B cell (primary cell): ENCODE results near the gene PTPRT. TPM values are rescaled to one million over a fixed set of nuclear protein-coding genes. Genes with fewer than 3 reads are reported as not detected.

Experiments used
- ATAC-seq: fragments of 200-7000 bp; cut with Tn5 transposase; one replicate; pipeline ENCODE4 v1.10.0; 2021; ENCODE audit warnings: low read depth, mild to moderate bottlenecking, moderate number of reproducible peaks, moderate library complexity
- CTCF ChIA-PET: fragments of 350-600 bp; sonication (Branson Sonifier 250); formaldehyde crosslinking; loops from one replicate; lab custom pipeline; 2021; ENCODE audit warnings: antibody characterized with exemption, inconsistent platforms; lab: Charles Lee
- POLR2A ChIA-PET: fragments of 350-600 bp; sonication (Branson Sonifier 250); formaldehyde crosslinking; loops from one replicate; lab custom pipeline; 2021; ENCODE audit warnings: antibody characterized with exemption; lab: Charles Lee
- DNase-seq: peaks from one replicate; pipeline ENCODE4 v3.0.0; 2013
- H2AFZ ChIP-seq: 2 replicates; pipeline ENCODE4 v1.6.1; 2012; ENCODE audit warnings: mild to moderate bottlenecking, low read depth, low read length; ENCODE audit not compliant: insufficient read depth, poor library complexity, severe bottlenecking
- H3K27ac ChIP-seq, 2 donors: 1 replicate in 1 of 2; 2 replicates in 1 of 2; pipeline ENCODE4 v1.5.1; 2012 to 2013; ENCODE audit warnings: low read length in 2 of 2, mild to moderate bottlenecking in 2 of 2, moderate library complexity in 1 of 2
- H3K27me3 ChIP-seq, 4 experiments: fragments of 200-600 bp in 1 of 4; sonication (generic) in 1 of 4; replicated peaks in 1 of 4; 1 replicate in 2 of 4; 2 replicates in 2 of 4; pipeline versions ENCODE4 v1.6.1 to v1.7.0; 2013 to 2016; ENCODE audit warnings: low read length in 3 of 4, mild to moderate bottlenecking in 2 of 4, mixed read lengths in 1 of 4, moderate library complexity in 1 of 4; ENCODE audit not compliant: insufficient read depth in 4 of 4, control insufficient read depth in 3 of 4; ENCODE audit errors: control extremely low read depth in 1 of 4
- H3K36me3 ChIP-seq, 2 experiments: replicated peaks in 1 of 2; 1 replicate in 1 of 2; 2 replicates in 1 of 2; pipeline versions ENCODE4 v1.6.1 to v1.7.1; 2013; ENCODE audit warnings: low read length in 1 of 2; ENCODE audit not compliant: insufficient read depth in 2 of 2, control insufficient read depth in 1 of 2; ENCODE audit errors: control extremely low read depth in 1 of 2, extremely low read depth in 1 of 2
- H3K4me1 ChIP-seq, 2 donors: fragments of 200-600 bp in 1 of 2; sonication (generic) in 1 of 2; 1 replicate in 1 of 2; 2 replicates in 1 of 2; pipeline versions ENCODE4 v1.5.1 to v1.6.1; 2013 to 2017; ENCODE audit warnings: low read length in 2 of 2; ENCODE audit not compliant: control insufficient read depth in 2 of 2, insufficient read depth in 2 of 2
- H3K4me2 ChIP-seq: replicated peaks from 2 replicates; pipeline ENCODE3; 2012; ENCODE audit warnings: mild to moderate bottlenecking, low read depth, low read length; ENCODE audit not compliant: poor library complexity, severe bottlenecking
- H3K4me3 ChIP-seq, 5 experiments: fragments of 200-600 bp in 1 of 5; sonication (generic) in 1 of 5; 1 replicate in 3 of 5; 2 replicates in 2 of 5; pipeline versions ENCODE4 v1.5.1 to v1.7.0; 2011 to 2016; ENCODE audit warnings: low read length in 4 of 5, mild to moderate bottlenecking in 4 of 5, low read depth in 2 of 5, control low read depth in 1 of 5, moderate library complexity in 1 of 5; ENCODE audit not compliant: insufficient read depth in 1 of 5; ENCODE audit errors: control extremely low read depth in 1 of 5, extremely low read depth in 1 of 5
- H3K79me2 ChIP-seq: fragments of 200-600 bp; sonication (generic); one replicate; pipeline ENCODE4 v1.6.0; 2016; ENCODE audit warnings: low read length; ENCODE audit not compliant: control insufficient read depth, insufficient read depth
- H3K9ac ChIP-seq: fragments of 200-600 bp; sonication (generic); 2 replicates; pipeline ENCODE4 v1.6.1; 2017; ENCODE audit warnings: mild to moderate bottlenecking, low read length, moderate library complexity
- H3K9me3 ChIP-seq, 3 donors: one replicate each; pipeline versions ENCODE4 v1.6.1 to v1.7.1; 2013; ENCODE audit warnings: low read length in 2 of 3; ENCODE audit not compliant: control insufficient read depth in 2 of 3, insufficient read depth in 1 of 3; ENCODE audit errors: control extremely low read depth in 1 of 3
- H4K20me1 ChIP-seq: 2 replicates; pipeline ENCODE4 v1.6.0; 2012; ENCODE audit warnings: mild to moderate bottlenecking, low read length; ENCODE audit not compliant: insufficient read depth, control insufficient read depth, poor library complexity, severe bottlenecking
- H3K27ac Mint-ChIP-seq: one replicate; pipeline ENCODE4 v1.8.0; 2021; ENCODE audit warnings: mixed read lengths
- H3K27me3 Mint-ChIP-seq: one replicate; pipeline ENCODE4 v1.8.0; 2021; ENCODE audit warnings: mixed read lengths
- H3K4me1 Mint-ChIP-seq: one replicate; pipeline ENCODE4 v1.8.0; 2021; ENCODE audit warnings: mixed read lengths
- H3K4me3 Mint-ChIP-seq: one replicate; pipeline ENCODE4 v1.8.0; 2021; ENCODE audit warnings: mixed read lengths
- H3K9me3 Mint-ChIP-seq: one replicate; pipeline ENCODE4 v1.8.0; 2022; ENCODE audit warnings: mixed read lengths; ENCODE audit not compliant: insufficient read depth
- EZH2 ChIP-seq: IDR thresholded peaks from 2 replicates; pipeline ENCODE4 v1.6.1; 2012; ENCODE audit warnings: borderline replicate concordance, low read depth, mild to moderate bottlenecking, moderate library complexity, low read length; ENCODE audit not compliant: insufficient read depth, poor library complexity, severe bottlenecking
- whole genome bisulfite sequencing: methylation state at CpG from one replicate; pipeline ENCODE4 v1.1.5; 2013; ENCODE audit warnings: missing lambda C conversion rate; ENCODE audit not compliant: insufficient coverage; 5-methylcytosine and 5-hydroxymethylcytosine counted together
- intact Hi-C: fragments of 100-400 bp; cut with micrococcal nuclease; formaldehyde crosslinking; loops from one replicate; pipeline ENCODE4 v1.10.0; 2022
- polyA plus RNA-seq: library from polyadenylated mRNA; depleted of rRNA; stranded (reverse); fragments of >200 nt; gene quantifications from 2 replicates; pipeline ENCODE4 v1.2.3, GENCODE V29; 2012
- total RNA-seq, 2 donors: library from RNA; stranded (reverse); fragments of 120-200 nt in 1 of 2; gene quantifications; 1 replicate in 1 of 2; 2 replicates in 1 of 2; pipeline versions ENCODE4 v1.2.3 to v1.2.4, GENCODE V29; 2013 to 2022
- TF ChIP-seq, protein P1 (sequence below): fragments of 200-600 bp; IDR thresholded peaks from one replicate; pipeline ENCODE4 v1.8.0; 2022; ENCODE audit warnings: antibody characterized with exemption, mild to moderate bottlenecking

The PTPRT gene
- total and polyA plus RNA-seq, 2 donors (not counting 1 experiment from before 2014, with no cell fraction given) = not detected

DNA sequence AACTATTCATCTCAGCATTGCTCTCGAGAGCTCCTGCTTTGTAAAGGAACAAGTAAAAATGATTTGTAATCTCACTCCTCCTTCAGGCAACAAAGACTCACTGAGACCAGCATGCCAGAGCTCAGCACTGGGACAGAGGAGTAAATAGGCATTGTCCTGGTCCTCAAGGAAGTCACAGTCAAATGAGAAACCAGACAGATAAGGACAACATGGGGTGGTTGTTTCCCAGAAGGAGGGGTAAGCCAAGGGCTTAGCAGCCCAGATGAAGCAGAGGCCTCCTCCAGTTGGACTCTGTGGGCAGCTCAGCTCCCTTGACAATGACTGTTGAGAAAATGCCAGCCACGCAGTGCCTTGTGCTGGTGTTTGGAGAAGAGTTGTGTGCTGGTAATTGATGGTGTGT, 1145.8 kb downstream of the PTPRT start:
- H4K20me1 ChIP-seq = no peaks in the 10 kb centered on the region
- CTCF ChIA-PET = no interaction called here
- no peaks in the 10 kb centered on the region for H3K79me2 ChIP-seq
- no peaks in the 10 kb centered on the region for H3K4me1 Mint-ChIP-seq
- no peak overlapping the region for H3K9ac ChIP-seq
- H3K4me2 ChIP-seq = no peak overlapping the region
- no peak overlapping the region for H2AFZ ChIP-seq
- no peak overlapping the region for H3K4me3 Mint-ChIP-seq
- POLR2A ChIA-PET = no interaction called here
- ATAC-seq (no peak), DNase-seq (no peak)
- no peaks in the 10 kb centered on the region for H3K9me3 ChIP-seq
- H3K27ac Mint-ChIP-seq = no peak overlapping the region
- H3K27me3 Mint-ChIP-seq = peaks cover 4% of the 10 kb centered on the region
- H3K27me3 ChIP-seq = no peaks in the 10 kb centered on the region
- intact Hi-C loops = no loop called here
- H3K27ac ChIP-seq = no peak overlapping the region
- no peak for TF ChIP-seq EZH2
- TF ChIP-seq, protein P1, sequence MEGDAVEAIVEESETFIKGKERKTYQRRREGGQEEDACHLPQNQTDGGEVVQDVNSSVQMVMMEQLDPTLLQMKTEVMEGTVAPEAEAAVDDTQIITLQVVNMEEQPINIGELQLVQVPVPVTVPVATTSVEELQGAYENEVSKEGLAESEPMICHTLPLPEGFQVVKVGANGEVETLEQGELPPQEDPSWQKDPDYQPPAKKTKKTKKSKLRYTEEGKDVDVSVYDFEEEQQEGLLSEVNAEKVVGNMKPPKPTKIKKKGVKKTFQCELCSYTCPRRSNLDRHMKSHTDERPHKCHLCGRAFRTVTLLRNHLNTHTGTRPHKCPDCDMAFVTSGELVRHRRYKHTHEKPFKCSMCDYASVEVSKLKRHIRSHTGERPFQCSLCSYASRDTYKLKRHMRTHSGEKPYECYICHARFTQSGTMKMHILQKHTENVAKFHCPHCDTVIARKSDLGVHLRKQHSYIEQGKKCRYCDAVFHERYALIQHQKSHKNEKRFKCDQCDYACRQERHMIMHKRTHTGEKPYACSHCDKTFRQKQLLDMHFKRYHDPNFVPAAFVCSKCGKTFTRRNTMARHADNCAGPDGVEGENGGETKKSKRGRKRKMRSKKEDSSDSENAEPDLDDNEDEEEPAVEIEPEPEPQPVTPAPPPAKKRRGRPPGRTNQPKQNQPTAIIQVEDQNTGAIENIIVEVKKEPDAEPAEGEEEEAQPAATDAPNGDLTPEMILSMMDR = no peak
- no peaks in the 10 kb centered on the region for H3K4me1 ChIP-seq
- H3K36me3 ChIP-seq = no peaks in the 10 kb centered on the region
- WGBS = 75% methylated on average over 1 of the region's 2 CpGs
- no peaks in the 10 kb centered on the region for H3K9me3 Mint-ChIP-seq
- no peak overlapping the region for H3K4me3 ChIP-seq

DNA sequence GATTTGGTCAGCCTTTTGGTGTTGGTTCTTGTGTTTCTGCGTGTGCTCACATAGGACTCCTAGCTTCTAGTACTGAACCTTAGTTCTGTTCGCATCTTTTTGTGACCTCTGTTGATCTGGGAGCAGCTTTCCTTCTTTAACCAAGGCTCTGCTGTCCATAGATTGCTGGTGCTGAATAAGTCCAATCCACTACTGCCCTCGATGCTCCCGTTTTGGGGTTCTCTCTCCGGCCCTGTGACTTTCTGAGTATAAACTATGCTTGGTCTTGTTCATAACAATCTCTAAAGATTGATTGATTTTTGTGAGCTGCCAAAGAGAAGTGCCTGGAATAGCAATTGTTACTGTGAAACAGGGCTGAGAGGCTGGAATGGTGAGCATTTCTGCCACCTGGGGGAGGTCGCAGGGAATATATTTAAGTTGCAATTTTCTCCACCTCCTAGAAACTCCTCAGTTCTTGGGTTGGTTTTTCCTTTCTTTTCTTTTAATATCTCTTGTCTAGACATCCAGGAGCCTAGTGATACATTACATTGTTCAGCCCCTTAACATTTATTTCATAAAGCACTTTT, 1148.6 kb downstream of the PTPRT start:
- DNase-seq (no peak), ATAC-seq (no peak)
- H3K9me3 ChIP-seq = no peaks in the 10 kb centered on the region
- H4K20me1 ChIP-seq = no peaks in the 10 kb centered on the region
- H3K27me3 Mint-ChIP-seq = peaks cover 4% of the 10 kb centered on the region
- ChIA-PET POLR2A (no interaction called here), CTCF (no interaction called here)
- H3K27ac ChIP-seq = no peak overlapping the region
- no peaks in the 10 kb centered on the region for H3K4me1 Mint-ChIP-seq
- no peak overlapping the region for H3K4me3 Mint-ChIP-seq
- H3K9ac ChIP-seq = no peak overlapping the region
- H3K27me3 ChIP-seq = no peaks in the 10 kb centered on the region
- peaks cover 2% of the 10 kb centered on the region for H3K9me3 Mint-ChIP-seq
- H3K4me1 ChIP-seq = no peaks in the 10 kb centered on the region
- H3K4me2 ChIP-seq = no peak overlapping the region
- WGBS = 35% methylated on average over 5 of the region's 6 CpGs
- TF ChIP-seq, protein P1 = no peak
- no peak for TF ChIP-seq EZH2
- H2AFZ ChIP-seq = no peak overlapping the region
- no peak overlapping the region for H3K4me3 ChIP-seq
- no peaks in the 10 kb centered on the region for H3K79me2 ChIP-seq
- no peak overlapping the region for H3K27ac Mint-ChIP-seq
- H3K36me3 ChIP-seq = no peaks in the 10 kb centered on the region
- intact Hi-C loops = no loop called here
